Measurements from ENCODE around the gene PODN. TPM values are rescaled to one million over a fixed set of nuclear protein-coding genes. Genes with fewer than 3 reads are reported as not detected.

The PODN gene
- total RNA-seq, 1 experiment from 2014 or later: 0.17 TPM

DNA sequence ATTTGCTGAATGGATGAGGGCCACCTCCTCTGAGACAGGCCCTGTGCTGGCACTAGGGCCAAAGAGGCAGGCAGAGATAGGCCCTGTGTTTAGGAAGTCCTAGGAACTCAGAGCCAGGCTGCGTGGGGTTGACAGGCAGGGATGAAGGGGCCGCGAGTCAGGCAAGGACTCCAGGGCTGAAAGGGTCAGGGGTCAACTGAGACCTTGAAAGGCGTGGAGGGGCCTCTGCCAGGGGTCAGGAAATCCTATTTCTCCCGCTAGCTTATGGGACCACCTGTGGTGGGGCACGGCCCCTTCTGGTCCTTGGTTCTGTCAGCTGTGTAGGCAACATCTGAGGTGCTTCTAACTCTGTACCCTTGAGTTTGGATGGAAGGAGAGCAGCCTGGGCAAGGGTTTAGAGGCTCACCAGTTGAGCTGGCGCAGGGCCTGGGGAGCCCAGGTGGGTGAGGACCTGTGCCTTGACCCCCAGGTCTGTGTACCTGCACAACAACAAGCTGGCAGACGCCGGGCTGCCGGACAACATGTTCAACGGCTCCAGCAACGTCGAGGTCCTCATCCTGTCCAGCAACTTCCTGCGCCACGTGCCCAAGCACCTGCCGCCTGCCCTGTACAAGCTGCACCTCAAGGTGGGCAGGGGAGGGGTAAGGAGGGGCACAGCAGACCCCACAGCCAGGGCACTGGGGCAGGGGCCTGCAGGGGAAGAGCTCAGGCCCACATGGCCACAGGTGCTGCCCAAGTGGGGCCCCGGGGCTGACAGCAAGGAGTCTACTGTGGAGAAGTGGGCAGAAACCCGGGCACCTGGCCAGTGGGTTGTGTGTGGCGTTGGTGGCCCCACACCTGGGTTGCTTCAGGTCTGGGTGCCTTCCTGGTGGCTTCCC, 14.9 kb downstream of the PODN start:
- DNase-seq: no peak
- Histone ChIP-seq H3K18ac (ENCODE audit: insufficient read length, low read depth, low read length) (no peak overlapping the region), H3K4ac (ENCODE audit: low read depth, low read length) (no peak overlapping the region), H3K27me3 (ENCODE audit: insufficient read depth, low read length) (no peaks in the 10 kb centered on the region), H3K79me2 (ENCODE audit: insufficient read depth, low read length) (no peaks in the 10 kb centered on the region), H4K20me1 (ENCODE audit: control insufficient read depth, insufficient read depth, insufficient read length) (no peaks in the 10 kb centered on the region), H3K4me2 (ENCODE audit: insufficient read depth, insufficient read length, low read length) (no peak overlapping the region), H2BK5ac (ENCODE audit: insufficient read length, low read length) (no peak overlapping the region), H3K4me1 (ENCODE audit: insufficient read depth, low read length) (peaks cover 2% of the 10 kb centered on the region; the same call in 1 of the 2 replicates), H4K5ac (ENCODE audit: insufficient read length, low read depth, low read length) (no peak overlapping the region), H3K14ac (ENCODE audit: insufficient read depth, low read length) (no peak overlapping the region; the same call in 1 of the 2 replicates), H3K9ac (ENCODE audit: extremely low read depth, insufficient read length, low read length) (no peak overlapping the region), H2AK5ac (ENCODE audit: insufficient read length, low read length) (no peak overlapping the region), H3K27ac (ENCODE audit: insufficient read length, low read depth, low read length) (no peak overlapping the region), H3K23me2 (ENCODE audit: insufficient read length, low read depth, low read length, poor library complexity, severe bottlenecking) (peaks cover 3% of the 10 kb centered on the region), H3K23ac (ENCODE audit: insufficient read length, low read depth, low read length) (no peak overlapping the region), H2BK120ac (ENCODE audit: low read depth, low read length, poor library complexity, severe bottlenecking) (no peak overlapping the region), H4K8ac (replicated peaks; ENCODE audit: insufficient read length, low read depth, low read length) (no peak overlapping the region), H3K79me1 (ENCODE audit: insufficient read depth, low read depth, low read length, poor library complexity, severe bottlenecking) (no peaks in the 10 kb centered on the region), H2AFZ (ENCODE audit: low read length) (no peak overlapping the region), H2BK12ac (ENCODE audit: insufficient read length, low read depth, low read length) (no peak overlapping the region), H2BK15ac (ENCODE audit: low read depth, low read length) (no peak overlapping the region), H4K91ac (ENCODE audit: insufficient read length, low read depth, low read length) (no peak overlapping the region), H3K56ac (ENCODE audit: insufficient read length, low read depth, low read length) (no peak overlapping the region), H2BK20ac (ENCODE audit: low read depth, low read length, poor library complexity, severe bottlenecking) (no peak overlapping the region), H3T11ph (ENCODE audit: low read length) (no peak overlapping the region), H3K9me3 (ENCODE audit: control insufficient read depth, low read depth, low read length) (no peaks in the 10 kb centered on the region)
- H3K4me3 Mint-ChIP-seq: no peak overlapping the region
- H3K4me1 Mint-ChIP-seq: peaks cover 4 to 19% of the 10 kb centered on the region in 2 experiments
- no peaks in the 10 kb centered on the region for H3K36me3 Mint-ChIP-seq (ENCODE audit: insufficient read depth in 1 of 3, low read depth in 3 of 3)
- no peak overlapping the region; a peak in 2 of 7 replicates for H3K27ac Mint-ChIP-seq
- no peaks in the 10 kb centered on the region; the same call in none of the 2 replicates for H3K27me3 Mint-ChIP-seq (ENCODE audit: low read depth)
- H3K9me3 Mint-ChIP-seq: no peaks in the 10 kb centered on the region
- no CpG with 5 or more reads among the region's 19 CpGs for WGBS (ENCODE audit: extremely low coverage, insufficient read length, low lambda C conversion rate)
- TF ChIP-seq, protein P1, sequence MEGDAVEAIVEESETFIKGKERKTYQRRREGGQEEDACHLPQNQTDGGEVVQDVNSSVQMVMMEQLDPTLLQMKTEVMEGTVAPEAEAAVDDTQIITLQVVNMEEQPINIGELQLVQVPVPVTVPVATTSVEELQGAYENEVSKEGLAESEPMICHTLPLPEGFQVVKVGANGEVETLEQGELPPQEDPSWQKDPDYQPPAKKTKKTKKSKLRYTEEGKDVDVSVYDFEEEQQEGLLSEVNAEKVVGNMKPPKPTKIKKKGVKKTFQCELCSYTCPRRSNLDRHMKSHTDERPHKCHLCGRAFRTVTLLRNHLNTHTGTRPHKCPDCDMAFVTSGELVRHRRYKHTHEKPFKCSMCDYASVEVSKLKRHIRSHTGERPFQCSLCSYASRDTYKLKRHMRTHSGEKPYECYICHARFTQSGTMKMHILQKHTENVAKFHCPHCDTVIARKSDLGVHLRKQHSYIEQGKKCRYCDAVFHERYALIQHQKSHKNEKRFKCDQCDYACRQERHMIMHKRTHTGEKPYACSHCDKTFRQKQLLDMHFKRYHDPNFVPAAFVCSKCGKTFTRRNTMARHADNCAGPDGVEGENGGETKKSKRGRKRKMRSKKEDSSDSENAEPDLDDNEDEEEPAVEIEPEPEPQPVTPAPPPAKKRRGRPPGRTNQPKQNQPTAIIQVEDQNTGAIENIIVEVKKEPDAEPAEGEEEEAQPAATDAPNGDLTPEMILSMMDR (conservative IDR thresholded peaks at IDR 0.05): no peak

Data from H9 (cell line).